ENCODE measurements around the gene KRTAP10-8.

DNA sequence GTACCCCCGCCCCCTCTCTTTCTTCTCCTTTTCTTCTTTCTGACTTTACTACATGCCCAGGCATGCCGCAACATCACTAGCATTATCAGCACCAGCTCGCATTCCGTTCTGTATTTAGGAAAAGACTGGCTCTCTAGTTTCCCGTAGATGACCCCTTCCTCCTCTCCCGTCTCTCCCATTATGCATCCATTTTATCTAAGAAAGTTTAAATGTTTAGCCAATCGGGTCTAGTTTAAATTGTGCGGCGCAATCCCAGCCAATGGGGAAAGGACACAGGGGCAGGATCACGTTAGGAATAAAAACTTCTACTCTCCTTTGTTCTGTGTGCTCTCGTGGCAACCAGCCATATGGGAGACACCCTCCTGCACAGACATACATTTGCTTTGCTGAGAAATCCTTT, 13.8 kb upstream of the KRTAP10-8 start:
- TF ChIP-seq, protein P1, sequence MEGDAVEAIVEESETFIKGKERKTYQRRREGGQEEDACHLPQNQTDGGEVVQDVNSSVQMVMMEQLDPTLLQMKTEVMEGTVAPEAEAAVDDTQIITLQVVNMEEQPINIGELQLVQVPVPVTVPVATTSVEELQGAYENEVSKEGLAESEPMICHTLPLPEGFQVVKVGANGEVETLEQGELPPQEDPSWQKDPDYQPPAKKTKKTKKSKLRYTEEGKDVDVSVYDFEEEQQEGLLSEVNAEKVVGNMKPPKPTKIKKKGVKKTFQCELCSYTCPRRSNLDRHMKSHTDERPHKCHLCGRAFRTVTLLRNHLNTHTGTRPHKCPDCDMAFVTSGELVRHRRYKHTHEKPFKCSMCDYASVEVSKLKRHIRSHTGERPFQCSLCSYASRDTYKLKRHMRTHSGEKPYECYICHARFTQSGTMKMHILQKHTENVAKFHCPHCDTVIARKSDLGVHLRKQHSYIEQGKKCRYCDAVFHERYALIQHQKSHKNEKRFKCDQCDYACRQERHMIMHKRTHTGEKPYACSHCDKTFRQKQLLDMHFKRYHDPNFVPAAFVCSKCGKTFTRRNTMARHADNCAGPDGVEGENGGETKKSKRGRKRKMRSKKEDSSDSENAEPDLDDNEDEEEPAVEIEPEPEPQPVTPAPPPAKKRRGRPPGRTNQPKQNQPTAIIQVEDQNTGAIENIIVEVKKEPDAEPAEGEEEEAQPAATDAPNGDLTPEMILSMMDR (IDR thresholded peaks at IDR 0.05 in 4 of 5, conservative IDR thresholded peaks at IDR 0.05 in 1 of 5), result no peak
- no peak for TF ChIP-seq POLR2A (IDR thresholded peaks at IDR 0.05)

Measured in gastrocnemius medialis (tissue), 4 donors.